HEK293 (cell line): ENCODE data around the gene EFCAB8.

ENCODE experiments used
- CTCF ChIA-PET: fragments of 350-600 bp; formaldehyde crosslinking; extraction: SDS; loops from one replicate; lab custom pipeline; 2021; ENCODE audit warnings: antibody characterized with exemption; lab: Yijun Ruan, JAX
- POLR2A ChIA-PET: fragments of 300-600 bp; formaldehyde crosslinking; extraction: SDS; loops from one replicate; lab custom pipeline; 2020; ENCODE audit warnings: antibody characterized with exemption, inconsistent platforms; lab: Yijun Ruan, JAX
- H3K27ac ChIP-seq: fragments of 200-500 bp; sonication (Bioruptor generic); 2 replicates; pipeline ENCODE4 v1.5.1; 2014; ENCODE audit warnings: low read depth, low read length, control low read depth, inconsistent platforms; ENCODE audit errors: extremely low read depth
- H3K36me3 ChIP-seq, 2 experiments: fragments of 200-500 bp in 1 of 2; sonication (Bioruptor generic) in 1 of 2; 1 replicate in 1 of 2; 2 replicates in 1 of 2; pipeline ENCODE4 v1.5.1; 2014 to 2017; ENCODE audit warnings: inconsistent platforms in 2 of 2, low read length in 2 of 2; ENCODE audit not compliant: control insufficient read depth in 2 of 2, insufficient read depth in 1 of 2
- H3K4me1 ChIP-seq: fragments of 200-500 bp; sonication (Bioruptor generic); 2 replicates; pipeline ENCODE4 v1.5.1; 2014; ENCODE audit warnings: mild to moderate bottlenecking, low read length, inconsistent platforms; ENCODE audit not compliant: control insufficient read depth, insufficient read depth
- H3K4me3 ChIP-seq: 2 replicates; pipeline ENCODE4 v1.5.1; 2011; ENCODE audit warnings: low read depth, mild to moderate bottlenecking, control low read depth, low read length, moderate library complexity
- H3K9me3 ChIP-seq: fragments of 200-500 bp; sonication (Bioruptor generic); 2 replicates; pipeline ENCODE4 v1.5.1; 2014; ENCODE audit warnings: low read depth, low read length, inconsistent platforms; ENCODE audit not compliant: control insufficient read depth, insufficient read depth
- ELK4 ChIP-seq: IDR thresholded peaks from 2 replicates; pipeline ENCODE4 v1.6.1; 2011; ENCODE audit warnings: mild to moderate bottlenecking, low read depth, low read length, borderline replicate concordance
- GLIS1 ChIP-seq: fragments of 450-650 bp; formaldehyde crosslinking; IDR thresholded peaks from 2 replicates; pipeline ENCODE4 v1.5.1; 2016; ENCODE audit warnings: missing biosample characterization, missing genetic modification characterization
- IKZF3 ChIP-seq: fragments of 450-650 bp; IDR thresholded peaks from 2 replicates; pipeline ENCODE4 v1.5.0; 2018; ENCODE audit warnings: missing biosample characterization, mild to moderate bottlenecking, missing genetic modification characterization, moderate library complexity
- KLF7 ChIP-seq: fragments of 450-650 bp; formaldehyde crosslinking; IDR thresholded peaks from 2 replicates; pipeline ENCODE4 v1.5.1; 2016; ENCODE audit warnings: missing biosample characterization, missing genetic modification characterization, borderline replicate concordance
- ZBTB10 ChIP-seq: fragments of 450-650 bp; formaldehyde crosslinking; IDR thresholded peaks from 2 replicates; pipeline ENCODE4 v1.5.1; 2016; ENCODE audit warnings: missing biosample characterization, missing genetic modification characterization
- ZBTB20 ChIP-seq: fragments of 450-650 bp; formaldehyde crosslinking; IDR thresholded peaks from 2 replicates; pipeline ENCODE4 v1.5.1; 2016; ENCODE audit warnings: missing biosample characterization, missing genetic modification characterization
- ZBTB6 ChIP-seq: fragments of 450-650 bp; formaldehyde crosslinking; IDR thresholded peaks from 2 replicates; pipeline ENCODE4 v1.5.1; 2017; ENCODE audit warnings: missing biosample characterization, missing genetic modification characterization
- ZBTB8A ChIP-seq: fragments of 450-650 bp; formaldehyde crosslinking; IDR thresholded peaks from 2 replicates; pipeline ENCODE4 v1.5.1; 2016; ENCODE audit warnings: missing biosample characterization, missing genetic modification characterization
- ZFP69B ChIP-seq: fragments of 450-650 bp; formaldehyde crosslinking; IDR thresholded peaks from 2 replicates; pipeline ENCODE4 v1.5.1; 2016; ENCODE audit warnings: missing biosample characterization, missing genetic modification characterization
- ZNF112 ChIP-seq: fragments of 450-650 bp; formaldehyde crosslinking; IDR thresholded peaks from 2 replicates; pipeline ENCODE4 v1.5.0; 2017; ENCODE audit warnings: missing biosample characterization, missing genetic modification characterization
- ZNF121 ChIP-seq: fragments of 450-650 bp; formaldehyde crosslinking; IDR thresholded peaks from 2 replicates; pipeline ENCODE4 v1.5.1; 2016; ENCODE audit warnings: missing biosample characterization, missing genetic modification characterization
- ZNF146 ChIP-seq: fragments of 450-650 bp; formaldehyde crosslinking; IDR thresholded peaks from 2 replicates; pipeline ENCODE4 v1.5.1; 2016; ENCODE audit warnings: missing biosample characterization, missing genetic modification characterization
- ZNF211 ChIP-seq: fragments of 450-650 bp; formaldehyde crosslinking; IDR thresholded peaks from 2 replicates; pipeline ENCODE4 v1.5.1; 2016; ENCODE audit warnings: low read depth, missing biosample characterization, missing genetic modification characterization
- ZNF280D ChIP-seq: fragments of 450-650 bp; formaldehyde crosslinking; IDR thresholded peaks from 2 replicates; pipeline ENCODE4 v1.5.1; 2016; ENCODE audit warnings: missing biosample characterization, missing genetic modification characterization
- ZNF335 ChIP-seq: fragments of 450-650 bp; formaldehyde crosslinking; conservative IDR thresholded peaks from 2 replicates; pipeline ENCODE4 v1.5.1; 2016; ENCODE audit warnings: missing biosample characterization, missing genetic modification characterization
- ZNF362 ChIP-seq: fragments of 450-650 bp; formaldehyde crosslinking; IDR thresholded peaks from 2 replicates; pipeline ENCODE4 v1.5.1; 2016; ENCODE audit warnings: missing biosample characterization, missing genetic modification characterization
- ZNF416 ChIP-seq: fragments of 450-650 bp; formaldehyde crosslinking; IDR thresholded peaks from 2 replicates; pipeline ENCODE4 v1.5.1; 2016; ENCODE audit warnings: missing biosample characterization, missing genetic modification characterization
- ZNF510 ChIP-seq: fragments of 450-650 bp; formaldehyde crosslinking; IDR thresholded peaks from 2 replicates; pipeline ENCODE4 v1.5.1; 2018; ENCODE audit warnings: mild to moderate bottlenecking, missing genetic modification characterization, missing biosample characterization; ENCODE audit not compliant: insufficient replicate concordance
- ZNF514 ChIP-seq: fragments of 450-650 bp; formaldehyde crosslinking; IDR thresholded peaks from 2 replicates; pipeline ENCODE4 v1.5.1; 2016; ENCODE audit warnings: missing biosample characterization, missing genetic modification characterization
- ZNF600 ChIP-seq: fragments of 450-650 bp; formaldehyde crosslinking; IDR thresholded peaks from 2 replicates; pipeline ENCODE4 v1.5.1; 2016; ENCODE audit warnings: missing biosample characterization, missing genetic modification characterization
- ZNF76 ChIP-seq: fragments of 450-650 bp; formaldehyde crosslinking; IDR thresholded peaks from 2 replicates; pipeline ENCODE4; 2016; ENCODE audit warnings: low read depth, missing biosample characterization, missing genetic modification characterization, borderline replicate concordance
- ZNF768 ChIP-seq: fragments of 450-650 bp; formaldehyde crosslinking; IDR thresholded peaks from 2 replicates; pipeline ENCODE4 v1.5.1; 2018; ENCODE audit warnings: missing biosample characterization, mild to moderate bottlenecking, missing genetic modification characterization
- ZNF785 ChIP-seq: fragments of 450-650 bp; formaldehyde crosslinking; IDR thresholded peaks from 2 replicates; pipeline ENCODE4 v1.5.1; 2016; ENCODE audit warnings: missing biosample characterization, missing genetic modification characterization
- ZNF843 ChIP-seq: fragments of 450-650 bp; formaldehyde crosslinking; IDR thresholded peaks from 2 replicates; pipeline ENCODE4 v1.5.1; 2016; ENCODE audit warnings: missing biosample characterization, missing genetic modification characterization
- ZSCAN16 ChIP-seq: fragments of 450-650 bp; formaldehyde crosslinking; IDR thresholded peaks from 2 replicates; pipeline ENCODE4 v1.5.1; 2016; ENCODE audit warnings: missing biosample characterization, missing genetic modification characterization

The EFCAB8 gene

GRCh38 chr20:32880635-32881034, 21.9 kb downstream of the EFCAB8 start:
- H3K4me3 ChIP-seq: no peak overlapping the region
- H3K9me3 ChIP-seq: no peaks in the 10 kb centered on the region
- CTCF ChIA-PET: interaction anchor here (1.0 kb wide), 1 partner anchor 103 kb away, joined by 7 read pairs; no protein-coding TSS in a partner anchor
- TF ChIP-seq ZNF211 (tag by site-specific recombination) (no peak), ZNF843 (tag by site-specific recombination) (no peak), ZBTB10 (tag by site-specific recombination) (no peak), ZNF146 (tag by site-specific recombination) (no peak), ZBTB20 (no peak), IKZF3 (tag by site-specific recombination) (no peak), ZNF121 (tag by site-specific recombination) (no peak), KLF7 (tag by site-specific recombination) (no peak), ZNF510 (tag by site-specific recombination) (no peak), ZNF112 (tag by site-specific recombination) (no peak), ZNF362 (tag by site-specific recombination) (no peak), ZNF76 (tag by site-specific recombination) (no peak), ZNF785 (tag by site-specific recombination) (no peak), ZNF335 (no peak), ELK4 (no peak)
- no peaks in the 10 kb centered on the region for H3K4me1 ChIP-seq
- H3K36me3 ChIP-seq: no peaks in the 10 kb centered on the region
- POLR2A ChIA-PET: no interaction called here
- H3K27ac ChIP-seq: no peak overlapping the region

- POLR2A ChIA-PET: no interaction called here
- Histone ChIP-seq H3K27ac (no peak overlapping the region), H3K4me1 (no peaks in the 10 kb centered on the region)
- CTCF ChIA-PET: no interaction called here
- TF ChIP-seq ZFP69B (no peak), ZNF76 (tag by site-specific recombination) (no peak), ZBTB6 (no peak)
- TF ChIP-seq, all 188 proteins: peak for 0
- Histone ChIP-seq H3K4me3 (no peak overlapping the region), H3K9me3 (no peaks in the 10 kb centered on the region), H3K36me3 (no peaks in the 10 kb centered on the region)
These were observed 24.4 kb downstream of the EFCAB8 start for GRCh38 chr20:32883081-32883480.

DNA sequence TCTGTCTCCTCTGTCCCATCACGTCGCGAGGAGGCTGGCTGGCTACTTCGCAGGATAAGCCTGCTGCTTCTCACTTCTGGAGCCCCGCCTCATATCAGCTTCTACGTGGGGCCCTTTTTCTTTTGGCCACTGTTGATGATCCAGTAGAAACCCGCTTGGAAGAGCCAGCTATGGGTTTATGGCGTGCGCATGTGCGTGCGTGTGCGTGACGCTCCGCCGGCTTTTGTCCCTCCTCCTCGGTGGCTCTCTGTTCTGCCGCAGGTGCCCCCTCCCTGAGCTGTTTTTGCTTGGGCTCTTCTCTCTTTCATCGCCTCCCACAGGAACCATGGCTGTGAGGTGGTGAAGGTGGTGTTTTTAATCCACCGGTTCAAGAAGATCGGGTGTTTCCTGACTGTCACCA, 26.5 kb downstream of the EFCAB8 start:
- Histone ChIP-seq H3K27ac (no peak overlapping the region), H3K4me1 (no peaks in the 10 kb centered on the region), H3K4me3 (no peak overlapping the region), H3K36me3 (no peaks in the 10 kb centered on the region), H3K9me3 (no peaks in the 10 kb centered on the region)
- CTCF ChIA-PET: no interaction called here
- POLR2A ChIA-PET: no interaction called here
- TF ChIP-seq ZNF600 (tag by site-specific recombination) (no peak), GLIS1 (tag by site-specific recombination) (no peak), ZBTB8A (no peak), ZNF514 (tag by site-specific recombination) (no peak), ZNF510 (tag by site-specific recombination) (no peak), ZNF416 (tag by site-specific recombination) (no peak), ZNF280D (tag by site-specific recombination) (no peak), ZSCAN16 (no peak), ZNF768 (no peak)
